H1 (cell line): ENCODE results near the gene LRCH3. TPM values are rescaled to one million over a fixed set of nuclear protein-coding genes. Genes with fewer than 3 reads are reported as not detected.

Experiments used
- CTCF ChIA-PET: fragments of 300-600 bp; sonication (Branson Sonifier 250); formaldehyde crosslinking; loops from one replicate; lab custom pipeline; 2021; ENCODE audit not compliant: partially characterized antibody; lab: Charles Lee
- POLR2A ChIA-PET: fragments of 300-600 bp; sonication (Branson Sonifier 250); formaldehyde crosslinking; loops from one replicate; lab custom pipeline; 2021; ENCODE audit warnings: inconsistent platforms; ENCODE audit not compliant: partially characterized antibody; lab: Charles Lee
- DNase-seq, 2 experiments: peaks; one replicate each; pipeline versions ENCODE4 v3.0.0 to v3.0.0-alpha.2; 2010 to 2022; ENCODE audit warnings: low spot score in 2 of 2, low read depth in 1 of 2, mixed read lengths in 1 of 2
- FAIRE-seq: peaks from 2 replicates; lab custom pipeline; 2011; peaks lifted over from hg19 to GRCh38; lab: Jason Lieb, UNC
- H2AFZ ChIP-seq: 2 replicates; pipeline ENCODE4 v1.8.1; 2012; ENCODE audit warnings: low read length, inconsistent platforms
- H2AK5ac ChIP-seq: 2 replicates; pipeline ENCODE4 v1.6.1; 2013; ENCODE audit warnings: low read depth, low read length
- H2BK120ac ChIP-seq: replicated peaks from 2 replicates; pipeline ENCODE3; 2013; ENCODE audit warnings: low read depth, low read length, inconsistent platforms
- H2BK12ac ChIP-seq: 2 replicates; pipeline ENCODE4 v1.6.1; 2013; ENCODE audit warnings: low read depth, low read length
- H2BK15ac ChIP-seq: 2 replicates; pipeline ENCODE4 v1.6.1; 2013; ENCODE audit warnings: low read length
- H2BK20ac ChIP-seq: 2 replicates; pipeline ENCODE4 v1.6.1; 2013; ENCODE audit warnings: low read length
- H2BK5ac ChIP-seq: 2 replicates; pipeline ENCODE4 v1.6.1; 2013; ENCODE audit warnings: low read depth, low read length
- H3K14ac ChIP-seq: 2 replicates; pipeline ENCODE4 v1.6.1; 2013; ENCODE audit warnings: inconsistent platforms; ENCODE audit not compliant: insufficient read length
- H3K18ac ChIP-seq: 2 replicates; pipeline ENCODE4 v1.6.1; 2013; ENCODE audit warnings: low read length; ENCODE audit errors: extremely low read depth
- H3K23ac ChIP-seq: 2 replicates; pipeline ENCODE4 v1.6.1; 2013; ENCODE audit warnings: inconsistent platforms; ENCODE audit not compliant: insufficient read length
- H3K23me2 ChIP-seq: 2 replicates; pipeline ENCODE4 v1.6.1; 2013; ENCODE audit warnings: low read depth, low read length
- H3K27ac ChIP-seq: 2 replicates; pipeline ENCODE4 v1.6.1; 2011; ENCODE audit warnings: low read depth, low read length, inconsistent platforms
- H3K27me3 ChIP-seq, 4 experiments: replicated peaks in 1 of 4; 1 replicate in 1 of 4; 2 replicates in 3 of 4; pipeline versions ENCODE4 v1.6.1 to v1.8.1; 2011 to 2013; ENCODE audit warnings: low read length in 3 of 4, mild to moderate bottlenecking in 3 of 4, inconsistent platforms in 2 of 4, mixed read lengths in 2 of 4, moderate library complexity in 1 of 4; ENCODE audit not compliant: control insufficient read depth in 3 of 4, insufficient read depth in 3 of 4; ENCODE audit errors: extremely low read depth in 1 of 4
- H3K36me3 ChIP-seq, 4 experiments: 2 replicates each; pipeline versions ENCODE4 v1.6.1 to v1.8.1; 2011 to 2013; ENCODE audit warnings: mild to moderate bottlenecking in 4 of 4, low read length in 3 of 4, moderate library complexity in 2 of 4, control low read depth in 1 of 4, inconsistent platforms in 1 of 4; ENCODE audit not compliant: insufficient read depth in 4 of 4, control insufficient read depth in 2 of 4
- H3K4ac ChIP-seq: replicated peaks from 2 replicates; pipeline ENCODE3; 2013; ENCODE audit warnings: low read length, low read depth, mixed read lengths, inconsistent platforms; ENCODE audit not compliant: insufficient read length
- H3K4me1 ChIP-seq, 4 experiments: replicated peaks in 1 of 4; 1 replicate in 1 of 4; 2 replicates in 3 of 4; pipeline versions ENCODE4 v1.6.1 to v1.8.1; 2011 to 2013; ENCODE audit warnings: low read length in 3 of 4, inconsistent platforms in 2 of 4, mixed read lengths in 1 of 4; ENCODE audit not compliant: insufficient read depth in 4 of 4, control insufficient read depth in 3 of 4
- H3K4me2 ChIP-seq, 2 experiments: 2 replicates each; pipeline versions ENCODE4 v1.6.1 to v1.8.1; 2011 to 2013; ENCODE audit warnings: low read depth in 2 of 2, low read length in 2 of 2, control low read depth in 1 of 2, inconsistent platforms in 1 of 2, mild to moderate bottlenecking in 1 of 2; ENCODE audit not compliant: insufficient read depth in 1 of 2
- H3K4me3 ChIP-seq, 4 experiments: fragments of 200-600, 300-600 bp in 1 of 4; sonication (generic), shearing (Covaris generic), sonication (Bioruptor Twin) in 1 of 4; 2 replicates each; pipeline versions ENCODE4 v1.5.1 to v1.8.1; 2011 to 2016; ENCODE audit warnings: low read length in 4 of 4, low read depth in 3 of 4, control low read depth in 2 of 4, inconsistent platforms in 2 of 4, mild to moderate bottlenecking in 2 of 4, mixed read lengths in 1 of 4, moderate library complexity in 1 of 4; ENCODE audit not compliant: insufficient read depth in 2 of 4; ENCODE audit errors: extremely low read depth in 1 of 4
- H3K56ac ChIP-seq: replicated peaks from 2 replicates; pipeline ENCODE3; 2013; ENCODE audit warnings: low read depth, mild to moderate bottlenecking, mixed read lengths, low read length, inconsistent platforms; ENCODE audit not compliant: insufficient read length
- H3K79me1 ChIP-seq: 2 replicates; pipeline ENCODE4 v1.6.1; 2013; ENCODE audit warnings: low read depth, low read length, control low read depth
- H3K79me2 ChIP-seq, 2 experiments: 2 replicates each; pipeline versions ENCODE4 v1.6.1 to v1.8.1; 2012 to 2013; ENCODE audit warnings: low read length in 2 of 2, mild to moderate bottlenecking in 2 of 2, inconsistent platforms in 1 of 2; ENCODE audit not compliant: insufficient read depth in 2 of 2, control insufficient read depth in 1 of 2
- H3K9ac ChIP-seq, 4 experiments: replicated peaks in 1 of 4; 1 replicate in 1 of 4; 2 replicates in 3 of 4; pipeline versions ENCODE4 v1.6.1 to v1.8.1; 2011 to 2013; ENCODE audit warnings: low read depth in 3 of 4, low read length in 3 of 4, control low read depth in 2 of 4, mild to moderate bottlenecking in 2 of 4, moderate library complexity in 2 of 4, inconsistent platforms in 1 of 4; ENCODE audit errors: extremely low read depth in 1 of 4
- H3K9me3 ChIP-seq, 2 experiments: 2 replicates each; pipeline versions ENCODE4 v1.6.1 to v1.8.1; 2012 to 2013; ENCODE audit warnings: mild to moderate bottlenecking in 2 of 2, moderate library complexity in 2 of 2, control low read depth in 1 of 2, inconsistent platforms in 1 of 2, low read depth in 1 of 2, low read length in 1 of 2, mixed read lengths in 1 of 2; ENCODE audit not compliant: insufficient read depth in 2 of 2
- H4K20me1 ChIP-seq, 2 experiments: replicated peaks in 1 of 2; 2 replicates each; pipeline versions ENCODE3 to v1.8.1; 2011 to 2013; ENCODE audit warnings: inconsistent platforms in 2 of 2, low read length in 2 of 2, mild to moderate bottlenecking in 1 of 2; ENCODE audit not compliant: insufficient read depth in 2 of 2, control insufficient read depth in 1 of 2
- H4K5ac ChIP-seq: 2 replicates; pipeline ENCODE4 v1.6.1; 2013; ENCODE audit warnings: low read length, low read depth, mixed read lengths, inconsistent platforms; ENCODE audit not compliant: insufficient read length
- H4K8ac ChIP-seq: 2 replicates; pipeline ENCODE4 v1.8.0; 2013; ENCODE audit warnings: mild to moderate bottlenecking, moderate library complexity, low read length, inconsistent platforms; ENCODE audit not compliant: insufficient read depth; ENCODE audit errors: extremely low read depth
- H4K91ac ChIP-seq: replicated peaks from 2 replicates; pipeline ENCODE3; 2013; ENCODE audit warnings: low read length, mixed read lengths, inconsistent platforms; ENCODE audit not compliant: insufficient read length
- BACH1 ChIP-seq: IDR thresholded peaks from 2 replicates; pipeline ENCODE4 v1.6.1; 2012; ENCODE audit warnings: low read length, improper control_type of control experiment
- CBX5 ChIP-seq: fragments of 300-800, 300-1000 bp; sonication (generic); IDR thresholded peaks from 2 replicates; pipeline ENCODE4 v1.7.1; 2016; ENCODE audit warnings: antibody characterized with exemption, low read length, low read depth
- CTBP2 ChIP-seq: IDR thresholded peaks from 2 replicates; pipeline ENCODE4 v1.7.0; 2011; ENCODE audit warnings: borderline replicate concordance, mild to moderate bottlenecking, moderate library complexity, mixed read lengths, low read length; ENCODE audit not compliant: insufficient read depth, insufficient read length
- EGR1 ChIP-seq: IDR thresholded peaks from 2 replicates; pipeline ENCODE4 v1.6.1; 2011; ENCODE audit warnings: low read depth, low read length, borderline replicate concordance
- EZH2 ChIP-seq: fragments of 200-600 bp; sonication (generic); IDR thresholded peaks from 2 replicates; pipeline ENCODE4 v1.7.1; 2012; ENCODE audit warnings: low read depth, mild to moderate bottlenecking, moderate library complexity, low read length, inconsistent platforms; ENCODE audit not compliant: severe bottlenecking
- GABPA ChIP-seq: IDR thresholded peaks from 2 replicates; pipeline ENCODE4 v1.6.1; 2011; ENCODE audit warnings: mild to moderate bottlenecking, low read length, moderate library complexity, borderline replicate concordance; ENCODE audit not compliant: insufficient read depth
- MAFK ChIP-seq: IDR thresholded peaks from 2 replicates; pipeline ENCODE4 v1.6.1; 2012; ENCODE audit warnings: low read depth, mild to moderate bottlenecking, improper control_type of control experiment, low read length
- POLR2A ChIP-seq, 2 experiments: IDR thresholded peaks; 1 replicate in 1 of 2; 2 replicates in 1 of 2; pipeline ENCODE4 v1.6.1; 2011; ENCODE audit warnings: low read depth in 2 of 2, low read length in 2 of 2, mild to moderate bottlenecking in 2 of 2; ENCODE audit errors: control extremely low read depth in 1 of 2
- POU5F1 ChIP-seq: IDR thresholded peaks from 2 replicates; pipeline ENCODE4 v1.6.1; 2011; ENCODE audit warnings: low read depth, mild to moderate bottlenecking, low read length, moderate library complexity
- RAD21 ChIP-seq, 2 experiments: IDR thresholded peaks in 1 of 2; conservative IDR thresholded peaks in 1 of 2; 2 replicates each; pipeline ENCODE4 v1.6.1; 2011; ENCODE audit warnings: low read depth in 2 of 2, low read length in 2 of 2, improper control_type of control experiment in 1 of 2, inconsistent platforms in 1 of 2, mild to moderate bottlenecking in 1 of 2, moderate library complexity in 1 of 2
- SIN3A ChIP-seq, 2 experiments: IDR thresholded peaks in 1 of 2; conservative IDR thresholded peaks in 1 of 2; 2 replicates each; pipeline ENCODE4 v1.6.1; 2011 to 2012; ENCODE audit warnings: low read length in 2 of 2, improper control_type of control experiment in 1 of 2, low read depth in 1 of 2, mild to moderate bottlenecking in 1 of 2
- SIX5 ChIP-seq: IDR thresholded peaks from 2 replicates; pipeline ENCODE4 v1.6.1; 2011; ENCODE audit warnings: mild to moderate bottlenecking, low read depth, low read length
- SP1 ChIP-seq: IDR thresholded peaks from 2 replicates; pipeline ENCODE4 v1.6.1; 2011; ENCODE audit warnings: low read depth, low read length
- TBP ChIP-seq: IDR thresholded peaks from 2 replicates; pipeline ENCODE4 v1.6.1; 2011; ENCODE audit warnings: low read depth, low read length, improper control_type of control experiment
- TCF12 ChIP-seq: IDR thresholded peaks from 2 replicates; pipeline ENCODE4 v1.6.1; 2011; ENCODE audit warnings: low read depth, mild to moderate bottlenecking, low read length
- WGBS, 2 experiments: shearing (Covaris generic) in 1 of 2; methylation state at CpG; one replicate each; pipeline versions ENCODE4 v1.1.6 to v1.1.7; 2013 to 2015; ENCODE audit warnings: low lambda C conversion rate in 2 of 2, mixed read lengths in 2 of 2, inconsistent platforms in 1 of 2, low coverage in 1 of 2, missing lambda C conversion rate in 1 of 2; ENCODE audit not compliant: insufficient replicate concordance in 2 of 2, insufficient coverage in 1 of 2, insufficient read length in 1 of 2; ENCODE audit errors: extremely low coverage in 1 of 2, missing lambda C conversion rate in 1 of 2; 5-methylcytosine and 5-hydroxymethylcytosine counted together
- polyA plus RNA-seq, 7 experiments: library from polyadenylated mRNA; depleted of rRNA in 3 of 7; stranded (reverse) in 5 of 7; unstranded in 2 of 7; fragments of >200 nt in 5 of 7; fragments of 200-250 nt in 2 of 7; gene quantifications; 1 replicate in 5 of 7; 2 replicates in 1 of 7; 4 replicates in 1 of 7; pipeline versions ENCODE4 v1.2.1 to v1.2.3, GENCODE V29; 2011 to 2013; ENCODE audit warnings: missing spikeins in 2 of 7, mixed read lengths in 2 of 7
- total RNA-seq: library from RNA; stranded (reverse); fragmentation: NEBNext Ultra II Directional; extraction: Animal tissue kit (Norgen Biotek cat#: 25700); gene quantifications from 2 replicates; pipeline ENCODE4 v1.2.1, GENCODE V29; 2021

LRCH3 gene
- total and polyA plus RNA-seq, 2 of the 8 experiments (the other 6 are each of a cell fraction or from before 2014, with no cell fraction given) = 58.4 to 66.0 TPM

DNA sequence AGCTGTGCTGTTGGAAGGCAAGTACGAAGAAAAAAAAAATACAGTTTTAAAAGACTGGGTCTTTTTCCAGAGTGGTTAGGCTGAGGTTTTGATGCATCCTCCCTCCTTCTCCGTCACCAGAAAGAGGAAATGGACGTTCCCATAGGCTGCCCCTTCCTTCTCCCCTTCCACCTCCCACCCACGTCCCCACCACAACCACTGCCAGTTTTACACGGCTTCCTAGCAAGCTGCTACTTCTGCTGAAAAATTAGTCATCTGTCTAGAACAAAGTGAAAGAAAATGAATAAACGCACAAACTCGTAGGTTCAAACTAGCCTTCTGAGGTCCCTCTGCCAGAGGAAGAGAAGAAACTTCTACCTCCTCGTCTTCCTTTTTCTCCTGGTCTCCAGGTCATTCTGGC is 87.4 kb downstream of the LRCH3 start:
- H2BK5ac ChIP-seq = no peak overlapping the region
- no peak overlapping the region for H4K8ac ChIP-seq
- no peak overlapping the region for H3K4ac ChIP-seq
- H3K4me1 ChIP-seq = peaks cover 4 to 13% (median 10%) of the 10 kb centered on the region in 4 experiments; a peak in 6 of 7 replicates
- H3K18ac ChIP-seq = no peak overlapping the region
- DNase-seq (no peak), FAIRE-seq (no peak)
- no peaks in the 10 kb centered on the region for H3K79me1 ChIP-seq
- no peak overlapping the region for H3K14ac ChIP-seq
- H3K23me2 ChIP-seq = no peaks in the 10 kb centered on the region; the same call in 1 of the 2 replicates
- no peak overlapping the region for H2BK15ac ChIP-seq
- no peak overlapping the region for H2AFZ ChIP-seq
- H3K36me3 ChIP-seq = peaks cover 4 to 28% (median 17%) of the 10 kb centered on the region in 4 experiments; a peak in 6 of 8 replicates
- POLR2A ChIA-PET = no interaction called here
- H3K9ac ChIP-seq = no peak overlapping the region
- no peak overlapping the region for H3K4me3 ChIP-seq
- H2BK20ac ChIP-seq = no peak overlapping the region
- no peak overlapping the region for H3K56ac ChIP-seq
- H2BK120ac ChIP-seq = no peak overlapping the region
- H4K20me1 ChIP-seq = peaks cover 0 to 1% of the 10 kb centered on the region in 2 experiments
- peaks cover 0 to 5% (median 2%) of the 10 kb centered on the region in 4 experiments; a peak in 2 of 7 replicates for H3K27me3 ChIP-seq
- H3K4me2 ChIP-seq = no peak overlapping the region
- H3K27ac ChIP-seq = no peak overlapping the region
- no peaks in the 10 kb centered on the region for H3K79me2 ChIP-seq
- peaks cover 3 to 4% of the 10 kb centered on the region in 2 experiments; a peak in 2 of 4 replicates for H3K9me3 ChIP-seq
- no peak overlapping the region for H2AK5ac ChIP-seq
- H3K23ac ChIP-seq = no peak overlapping the region
- H4K5ac ChIP-seq = no peak overlapping the region
- H2BK12ac ChIP-seq = no peak overlapping the region
- WGBS, 2 experiments = 87% methylated on average over 8 of the region's 8 CpGs; no CpG with 5 or more reads in 1 of the 2 experiments
- CTCF ChIA-PET = no interaction called here
- H4K91ac ChIP-seq = no peak overlapping the region
- TF ChIP-seq TCF12 = no peak
- TF ChIP-seq EGR1 = no peak
- TF ChIP-seq SIN3A (conservative IDR thresholded peaks at IDR 0.05 in 1 of 2, IDR thresholded peaks at IDR 0.05 in 1 of 2; ENCODE audit: low read depth in 1 of 2, low read length in 2 of 2) = no peak
- no peak for TF ChIP-seq BACH1
- no peak for TF ChIP-seq RAD21 (IDR thresholded peaks at IDR 0.05 in 1 of 2, conservative IDR thresholded peaks at IDR 0.05 in 1 of 2; ENCODE audit: low read depth in 2 of 2, low read length in 2 of 2)
- TF ChIP-seq MAFK = no peak
- no peak for TF ChIP-seq POLR2A (IDR thresholded peaks at IDR 0.05; ENCODE audit: control extremely low read depth in 1 of 2, low read depth in 2 of 2, low read length in 2 of 2)
- TF ChIP-seq TBP = no peak
- no peak for TF ChIP-seq SP1
- TF ChIP-seq POU5F1 = no peak
- TF ChIP-seq SIX5 = no peak
- no peak for TF ChIP-seq EZH2
- no peak for TF ChIP-seq CTBP2
- no peak for TF ChIP-seq GABPA
- TF ChIP-seq CBX5 = no peak
